AG09319 (cell line): ENCODE measurements around the gene PCSK6.

ENCODE experiments used
- DNase-seq: peaks from one replicate; pipeline ENCODE4 v3.0.0-alpha.2; 2010; ENCODE audit warnings: low read depth; ENCODE audit errors: extremely low read depth
- TF ChIP-seq, protein P1 (sequence below): IDR thresholded peaks from 2 replicates; pipeline ENCODE4 v1.5.1; 2011; ENCODE audit warnings: low read depth, mild to moderate bottlenecking, inconsistent platforms, low read length, moderate library complexity

PCSK6 gene

DNA sequence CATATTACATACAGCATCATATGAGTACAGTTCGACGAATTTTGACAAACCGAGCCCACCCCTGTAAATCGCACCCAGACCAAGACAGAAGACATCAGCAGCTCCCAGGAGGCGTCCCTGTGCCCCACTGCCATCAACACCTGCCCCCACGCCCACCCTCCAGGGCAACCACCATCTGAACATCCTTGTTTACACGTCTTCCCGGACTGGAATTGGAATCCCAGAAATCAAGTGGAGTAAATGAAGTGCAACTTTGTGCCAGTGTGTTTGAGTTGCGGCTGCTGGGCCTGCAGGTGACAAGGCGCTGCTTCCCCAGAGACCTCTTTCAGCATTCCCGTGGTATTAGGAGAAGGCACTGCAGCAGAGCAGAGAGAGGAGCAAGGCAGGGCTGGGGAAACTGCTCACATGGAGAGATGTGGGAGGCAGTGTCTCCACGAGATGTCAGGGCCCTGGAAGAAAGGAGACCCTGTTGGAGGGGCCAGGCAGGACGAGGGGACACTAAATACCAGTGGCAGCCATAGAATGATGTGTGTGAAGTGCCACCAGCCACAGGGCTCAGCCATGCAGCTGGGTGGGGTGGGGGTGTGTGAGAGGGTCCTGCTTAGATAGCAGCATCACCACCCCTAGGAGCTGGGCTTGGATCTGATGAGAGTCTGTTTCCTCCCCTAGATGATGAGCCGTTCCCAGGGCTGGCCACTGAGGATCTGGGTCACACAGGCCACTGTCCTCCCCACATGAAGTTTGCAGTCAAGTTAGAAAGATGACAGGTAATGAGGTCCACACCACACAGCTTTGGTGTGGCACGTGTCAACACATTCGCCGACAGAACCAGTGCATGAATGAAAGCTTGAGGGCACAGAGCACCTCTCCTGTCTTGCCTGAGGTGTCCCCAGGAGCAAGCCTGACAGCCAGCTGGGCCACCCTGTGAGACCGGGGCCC is 33.4 kb upstream of the PCSK6 start:
- TF ChIP-seq, protein P1, sequence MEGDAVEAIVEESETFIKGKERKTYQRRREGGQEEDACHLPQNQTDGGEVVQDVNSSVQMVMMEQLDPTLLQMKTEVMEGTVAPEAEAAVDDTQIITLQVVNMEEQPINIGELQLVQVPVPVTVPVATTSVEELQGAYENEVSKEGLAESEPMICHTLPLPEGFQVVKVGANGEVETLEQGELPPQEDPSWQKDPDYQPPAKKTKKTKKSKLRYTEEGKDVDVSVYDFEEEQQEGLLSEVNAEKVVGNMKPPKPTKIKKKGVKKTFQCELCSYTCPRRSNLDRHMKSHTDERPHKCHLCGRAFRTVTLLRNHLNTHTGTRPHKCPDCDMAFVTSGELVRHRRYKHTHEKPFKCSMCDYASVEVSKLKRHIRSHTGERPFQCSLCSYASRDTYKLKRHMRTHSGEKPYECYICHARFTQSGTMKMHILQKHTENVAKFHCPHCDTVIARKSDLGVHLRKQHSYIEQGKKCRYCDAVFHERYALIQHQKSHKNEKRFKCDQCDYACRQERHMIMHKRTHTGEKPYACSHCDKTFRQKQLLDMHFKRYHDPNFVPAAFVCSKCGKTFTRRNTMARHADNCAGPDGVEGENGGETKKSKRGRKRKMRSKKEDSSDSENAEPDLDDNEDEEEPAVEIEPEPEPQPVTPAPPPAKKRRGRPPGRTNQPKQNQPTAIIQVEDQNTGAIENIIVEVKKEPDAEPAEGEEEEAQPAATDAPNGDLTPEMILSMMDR, result no peak
- DNase-seq, result no peak

DNA sequence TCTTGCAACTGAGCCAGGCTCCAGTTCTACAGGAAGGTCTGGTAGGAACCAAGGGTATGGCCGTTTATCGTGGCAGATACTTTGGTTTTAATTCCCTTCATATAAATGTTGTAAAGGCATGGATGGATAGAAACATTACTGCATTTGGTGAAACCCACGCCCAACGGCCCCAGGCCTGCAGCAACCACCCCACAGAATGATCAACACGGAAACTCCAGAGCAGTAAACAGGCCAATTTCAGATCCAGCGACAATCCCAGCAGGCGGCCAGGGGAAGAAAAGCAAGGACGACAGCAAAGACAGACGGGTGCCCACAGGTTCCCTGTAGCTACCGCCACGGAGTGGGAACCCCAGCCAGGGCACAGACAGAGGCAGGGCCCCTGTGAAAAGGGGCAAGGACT is 32.6 kb upstream of the PCSK6 start:
- no peak for DNase-seq
- TF ChIP-seq, protein P1, result no peak

DNA sequence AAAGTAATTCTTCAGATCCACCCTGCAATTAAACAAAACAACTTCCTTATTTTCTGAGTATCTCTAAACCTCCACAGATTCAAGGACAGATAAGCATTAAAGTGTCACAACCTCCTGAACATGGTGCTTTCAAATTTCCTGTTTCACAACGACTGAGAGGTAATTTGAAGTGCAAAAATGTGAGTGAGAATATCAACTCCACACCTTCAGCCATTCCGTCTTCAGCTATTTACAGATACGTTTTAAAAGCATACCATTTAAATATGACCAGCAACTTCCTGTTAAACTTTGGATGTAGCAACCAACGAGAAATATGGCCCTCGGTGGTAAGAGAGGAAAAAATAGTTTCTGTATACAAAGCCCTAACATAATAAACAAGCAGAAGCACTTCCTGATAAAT is 32.1 kb upstream of the PCSK6 start:
- TF ChIP-seq, protein P1, result no peak
- DNase-seq, result no peak

DNA sequence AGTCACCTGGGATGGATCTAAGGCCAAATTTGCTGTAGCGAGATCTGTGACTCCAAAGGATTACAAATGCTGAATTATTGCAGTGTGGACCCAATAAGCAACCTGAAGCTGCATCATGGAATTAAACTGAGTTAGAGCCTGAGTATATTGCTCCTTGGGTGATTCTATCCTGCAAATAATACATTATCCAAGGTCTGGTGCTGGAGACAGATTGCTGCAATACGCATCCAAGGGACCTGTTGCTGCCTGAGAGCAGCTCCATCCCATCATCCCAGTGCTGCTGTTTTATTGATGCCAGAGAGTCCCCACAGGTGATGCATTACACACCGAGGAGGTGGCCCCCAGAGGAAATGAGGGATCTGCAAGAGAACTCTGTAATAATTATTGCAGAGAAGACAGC is 31.6 kb upstream of the PCSK6 start:
- TF ChIP-seq, protein P1, result no peak
- no peak for DNase-seq

DNA sequence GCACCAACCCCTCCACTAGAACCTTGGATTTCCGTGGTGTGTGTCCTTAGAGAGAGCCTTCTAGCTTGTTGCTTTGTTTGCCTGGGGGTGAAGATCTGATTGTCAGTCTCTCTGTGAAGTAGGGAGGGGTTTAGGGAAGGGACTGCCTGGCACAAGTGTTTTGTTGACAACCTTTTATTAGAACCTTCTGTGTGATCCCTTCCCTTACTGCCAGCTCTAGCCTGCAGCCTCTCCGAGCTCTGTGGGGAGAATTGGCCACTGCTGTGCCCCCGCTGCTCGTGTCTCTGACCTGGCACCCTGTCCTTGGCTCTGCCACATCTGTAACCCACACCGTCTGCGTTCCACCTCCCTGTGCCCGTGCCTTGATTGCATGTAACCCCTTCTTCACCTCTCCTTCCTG is 30.9 kb upstream of the PCSK6 start:
- no peak for DNase-seq
- TF ChIP-seq, protein P1, result no peak

DNA sequence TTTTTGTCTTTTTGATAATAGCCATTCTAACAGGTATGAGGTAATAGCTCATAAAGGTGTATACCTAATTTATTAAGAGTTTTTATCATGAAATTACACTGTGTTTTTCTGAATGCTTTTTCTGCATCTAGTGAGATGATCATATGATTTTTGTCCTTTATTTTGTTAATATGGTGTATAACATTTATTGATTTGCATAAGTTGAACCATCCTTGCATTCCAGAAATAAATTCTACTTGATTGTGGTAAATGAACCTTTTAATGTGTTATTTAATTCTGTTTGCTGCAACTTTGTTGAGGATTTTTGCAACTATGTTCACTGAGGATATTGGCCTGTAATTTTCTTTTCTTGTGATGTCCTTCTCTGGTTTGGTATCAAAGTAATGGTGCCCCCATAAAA is 28.0 kb upstream of the PCSK6 start:
- TF ChIP-seq, protein P1, result no peak
- DNase-seq, result no peak

DNA sequence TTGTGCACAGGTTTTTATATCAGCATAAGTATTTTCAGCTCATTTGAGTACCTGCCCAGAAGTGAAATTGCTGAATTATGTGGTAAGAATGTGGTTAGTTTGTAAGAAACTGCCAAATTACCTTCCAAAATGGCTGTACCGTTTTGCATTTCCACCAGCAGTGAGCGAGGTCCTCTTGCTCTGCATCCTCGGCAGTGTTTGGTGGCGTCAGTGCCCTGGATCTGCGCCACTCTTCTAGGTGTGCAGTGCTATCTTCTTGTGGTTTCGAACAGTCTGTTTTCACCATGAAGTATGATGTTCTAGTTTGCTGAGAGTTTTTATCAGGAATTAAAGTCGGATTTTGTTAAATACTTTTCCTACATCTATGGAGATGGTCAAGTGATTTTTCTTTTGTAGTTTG is 24.8 kb upstream of the PCSK6 start:
- TF ChIP-seq, protein P1, result no peak
- no peak for DNase-seq
